Tibial nerve (tissue), 4 donors: ENCODE measurements around the gene MCEMP1.

Experiments
- CTCF ChIP-seq, 5 experiments: fragments of 200-600 bp in 3 of 5; fragments of 450-650 bp in 2 of 5; sonication (generic) in 3 of 5; IDR thresholded peaks; one replicate each; pipeline ENCODE4 v1.5.1; 2016 to 2019; ENCODE audit warnings: antibody characterized with exemption in 5 of 5, mild to moderate bottlenecking in 3 of 5, moderate library complexity in 2 of 5
- EP300 ChIP-seq, 2 donors: sonication (generic); formaldehyde crosslinking; IDR thresholded peaks; one replicate each; pipeline ENCODE4 v1.6.1; 2017; ENCODE audit warnings: antibody characterized with exemption in 2 of 2, mild to moderate bottlenecking in 1 of 2

GRCh38 chr19:7701654-7702457 lies 25.0 kb downstream of the MCEMP1 start, which contains the start of gene FCER2:
- TF ChIP-seq CTCF (IDR thresholded peaks at IDR 0.05) (no peak), EP300 (IDR thresholded peaks at IDR 0.05) (no peak)
